Activated CD8-positive, alpha-beta T cell treated with anti-CD3 and anti-CD28 coated beads for 36 hours (primary cell): ENCODE measurements around the gene MAGEB3. TPM values are rescaled to one million over a fixed set of nuclear protein-coding genes. Genes with fewer than 3 reads are reported as not detected.

Source experiments
- ATAC-seq: fragments of 200-7000 bp; cut with Tn5 transposase; one replicate; pipeline ENCODE4 v1.10.0; 2021; ENCODE audit warnings: mild to moderate bottlenecking, moderate library complexity
- CTCF ChIA-PET: fragments of 350-600 bp; sonication (Branson Sonifier 250); formaldehyde crosslinking; loops from one replicate; lab custom pipeline; 2021; ENCODE audit warnings: antibody characterized with exemption; lab: Charles Lee
- POLR2A ChIA-PET: fragments of 350-600 bp; sonication (Branson Sonifier 250); formaldehyde crosslinking; loops from one replicate; lab custom pipeline; 2021; ENCODE audit warnings: antibody characterized with exemption; lab: Charles Lee
- DNase-seq: peaks from one replicate; pipeline ENCODE4 v3.0.0-alpha.2; 2020
- H3K27ac Mint-ChIP-seq: one replicate; pipeline ENCODE4 v1.8.0; 2021; ENCODE audit warnings: mild to moderate bottlenecking, mixed read lengths
- H3K27me3 Mint-ChIP-seq: one replicate; pipeline ENCODE4 v1.8.0; 2021; ENCODE audit warnings: mixed read lengths
- H3K36me3 Mint-ChIP-seq: one replicate; pipeline ENCODE4 v1.8.0; 2021; ENCODE audit warnings: low read depth, mixed read lengths
- H3K4me1 Mint-ChIP-seq: one replicate; pipeline ENCODE4 v1.8.0; 2021; ENCODE audit warnings: low read depth, mixed read lengths
- H3K4me3 Mint-ChIP-seq: one replicate; pipeline ENCODE4 v1.8.0; 2021; ENCODE audit warnings: mild to moderate bottlenecking, moderate library complexity, mixed read lengths
- H3K9me3 Mint-ChIP-seq: one replicate; pipeline ENCODE4 v1.8.0; 2021; ENCODE audit warnings: mixed read lengths
- intact Hi-C: fragments of 100-400 bp; cut with micrococcal nuclease; formaldehyde crosslinking; loops from one replicate; pipeline ENCODE4 v1.10.0; 2022
- total RNA-seq, 2 experiments: library from RNA; stranded (reverse); gene quantifications; one replicate each; pipeline ENCODE4 v1.2.3, GENCODE V29; 2021
- TF ChIP-seq, protein P1 (sequence below): fragments of 200-600 bp; IDR thresholded peaks from one replicate; pipeline ENCODE4 v1.8.0; 2022; ENCODE audit warnings: antibody characterized with exemption, mild to moderate bottlenecking

The MAGEB3 gene
- total RNA-seq, 2 experiments from 2014 or later: not detected

DNA sequence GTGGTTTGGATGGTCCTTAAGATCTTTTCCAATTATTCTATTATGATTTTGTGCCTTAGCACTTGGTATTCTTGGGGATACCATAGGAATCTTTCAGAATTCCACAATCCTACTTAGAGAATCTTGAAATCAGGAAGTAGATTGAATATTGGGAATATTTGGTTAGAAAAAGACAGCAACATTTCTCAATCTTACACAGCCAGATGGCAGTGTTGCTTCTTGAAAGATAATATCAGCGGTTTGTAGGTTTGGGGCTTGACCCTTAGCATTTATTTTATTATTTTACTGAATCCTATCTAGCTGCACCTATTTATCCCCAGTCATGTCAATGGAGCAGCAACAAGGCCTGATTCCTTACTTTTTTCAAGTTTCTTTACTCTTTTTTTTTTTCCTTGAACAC lies 45.0 kb downstream of the MAGEB3 start:
- H3K36me3 Mint-ChIP-seq: no peaks in the 10 kb centered on the region
- ATAC-seq: no peak
- TF ChIP-seq, protein P1, sequence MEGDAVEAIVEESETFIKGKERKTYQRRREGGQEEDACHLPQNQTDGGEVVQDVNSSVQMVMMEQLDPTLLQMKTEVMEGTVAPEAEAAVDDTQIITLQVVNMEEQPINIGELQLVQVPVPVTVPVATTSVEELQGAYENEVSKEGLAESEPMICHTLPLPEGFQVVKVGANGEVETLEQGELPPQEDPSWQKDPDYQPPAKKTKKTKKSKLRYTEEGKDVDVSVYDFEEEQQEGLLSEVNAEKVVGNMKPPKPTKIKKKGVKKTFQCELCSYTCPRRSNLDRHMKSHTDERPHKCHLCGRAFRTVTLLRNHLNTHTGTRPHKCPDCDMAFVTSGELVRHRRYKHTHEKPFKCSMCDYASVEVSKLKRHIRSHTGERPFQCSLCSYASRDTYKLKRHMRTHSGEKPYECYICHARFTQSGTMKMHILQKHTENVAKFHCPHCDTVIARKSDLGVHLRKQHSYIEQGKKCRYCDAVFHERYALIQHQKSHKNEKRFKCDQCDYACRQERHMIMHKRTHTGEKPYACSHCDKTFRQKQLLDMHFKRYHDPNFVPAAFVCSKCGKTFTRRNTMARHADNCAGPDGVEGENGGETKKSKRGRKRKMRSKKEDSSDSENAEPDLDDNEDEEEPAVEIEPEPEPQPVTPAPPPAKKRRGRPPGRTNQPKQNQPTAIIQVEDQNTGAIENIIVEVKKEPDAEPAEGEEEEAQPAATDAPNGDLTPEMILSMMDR: no peak
- DNase-seq: no peak
- ChIA-PET CTCF (no interaction called here), POLR2A (no interaction called here)
- intact Hi-C loops: no loop called here
- H3K27me3 Mint-ChIP-seq: no peaks in the 10 kb centered on the region
- no peaks in the 10 kb centered on the region for H3K4me1 Mint-ChIP-seq
- H3K9me3 Mint-ChIP-seq: no peaks in the 10 kb centered on the region
- H3K4me3 Mint-ChIP-seq: no peak overlapping the region
- H3K27ac Mint-ChIP-seq: no peak overlapping the region

- Mint-ChIP-seq H3K4me1 (no peaks in the 10 kb centered on the region), H3K4me3 (no peak overlapping the region), H3K9me3 (no peaks in the 10 kb centered on the region), H3K36me3 (no peaks in the 10 kb centered on the region), H3K27me3 (no peaks in the 10 kb centered on the region), H3K27ac (no peak overlapping the region)
- ATAC-seq: no peak
- DNase-seq: no peak
- TF ChIP-seq, protein P1: no peak
- intact Hi-C loops: no loop called here
- CTCF ChIA-PET: no interaction called here
- POLR2A ChIA-PET: no interaction called here
Observed at GRCh38 chrX:30278365-30278764, 47.9 kb downstream of the MAGEB3 start.

- Mint-ChIP-seq H3K9me3 (no peaks in the 10 kb centered on the region), H3K36me3 (no peaks in the 10 kb centered on the region), H3K4me1 (no peaks in the 10 kb centered on the region), H3K4me3 (no peak overlapping the region), H3K27ac (no peak overlapping the region), H3K27me3 (no peaks in the 10 kb centered on the region)
- POLR2A ChIA-PET: no interaction called here
- TF ChIP-seq, protein P1: no peak
- DNase-seq: no peak
- intact Hi-C loops: no loop called here
- CTCF ChIA-PET: no interaction called here
- no peak for ATAC-seq
Observed at GRCh38 chrX:30280428-30280827, 50.0 kb downstream of the MAGEB3 start.

DNA sequence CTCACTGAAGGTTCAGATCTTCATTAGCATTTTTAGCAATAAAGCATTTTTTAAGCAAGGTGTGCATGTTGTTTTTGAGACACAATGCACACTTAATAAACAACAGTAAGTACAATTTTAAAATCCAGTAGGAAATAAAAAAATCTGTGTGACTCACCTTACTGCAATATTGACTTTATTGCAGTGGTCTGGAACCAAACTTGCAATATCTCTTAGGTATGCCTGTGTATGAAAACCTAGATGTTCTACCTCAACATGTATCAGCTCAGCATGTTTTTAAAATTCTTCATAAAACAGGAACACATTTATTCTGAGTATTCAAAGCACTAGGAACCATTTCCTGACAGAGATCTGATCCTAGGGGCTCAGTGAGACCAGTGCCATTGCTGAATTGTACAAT lies 52.1 kb downstream of the MAGEB3 start:
- ATAC-seq: no peak
- Mint-ChIP-seq H3K9me3 (no peaks in the 10 kb centered on the region), H3K36me3 (no peaks in the 10 kb centered on the region), H3K27me3 (no peaks in the 10 kb centered on the region), H3K4me3 (no peak overlapping the region), H3K27ac (no peak overlapping the region), H3K4me1 (no peaks in the 10 kb centered on the region)
- ChIA-PET CTCF (no interaction called here), POLR2A (no interaction called here)
- intact Hi-C loops: no loop called here
- DNase-seq: no peak
- TF ChIP-seq, protein P1: no peak

DNA sequence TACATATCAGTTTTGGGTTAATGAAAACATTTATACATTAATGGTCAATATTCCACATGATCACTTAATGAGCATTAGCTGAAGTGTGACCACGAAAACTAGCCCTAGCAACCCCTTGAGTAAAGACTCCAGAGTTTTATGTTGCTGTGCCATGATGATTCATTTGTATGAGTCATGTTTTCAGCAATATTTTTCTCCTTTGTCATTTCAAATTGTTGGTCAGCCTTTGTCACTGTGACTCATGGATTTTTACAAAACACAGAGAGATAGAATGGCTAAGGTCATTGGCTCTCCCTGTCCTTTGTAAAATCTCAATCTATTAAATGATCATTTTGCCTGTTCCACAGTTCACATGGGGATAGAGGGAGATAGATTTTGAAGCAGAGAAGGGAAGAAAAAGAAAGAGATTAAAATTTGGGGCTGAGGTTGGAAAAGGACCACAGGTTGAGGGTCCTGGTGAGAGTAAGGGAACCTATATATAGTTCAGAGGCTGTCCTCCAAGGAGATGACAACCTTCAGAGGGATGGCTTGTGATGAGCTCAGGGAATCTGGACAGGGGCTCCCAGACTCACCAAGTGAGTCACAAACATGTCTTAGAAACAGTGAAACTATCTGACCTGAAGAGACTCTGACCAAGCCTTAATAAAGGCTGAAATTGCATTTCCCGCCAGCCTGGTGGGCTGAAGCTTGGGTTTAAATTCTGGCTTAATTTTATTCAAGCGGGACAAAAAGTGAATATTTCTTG lies 53.2 kb downstream of the MAGEB3 start:
- no peak for DNase-seq
- POLR2A ChIA-PET: no interaction called here
- Mint-ChIP-seq H3K9me3 (no peaks in the 10 kb centered on the region), H3K4me3 (no peak overlapping the region), H3K4me1 (no peaks in the 10 kb centered on the region), H3K27me3 (no peaks in the 10 kb centered on the region), H3K27ac (no peak overlapping the region), H3K36me3 (no peaks in the 10 kb centered on the region)
- TF ChIP-seq, protein P1: no peak
- intact Hi-C loops: no loop called here
- CTCF ChIA-PET: no interaction called here
- ATAC-seq: no peak

Other genes with a start within 250 kb of the MAGEB3 start
- gene MAGEB2, start 15.1 kb upstream of the MAGEB3 start, total RNA-seq: not detected
- not detected for gene MAGEB4, start 11.3 kb downstream of the MAGEB3 start, total RNA-seq
- gene MAGEB1, start 16.5 kb downstream of the MAGEB3 start, total RNA-seq: not detected
- not detected for gene NR0B1, start 78.7 kb downstream of the MAGEB3 start, total RNA-seq